ENCODE measurements around the gene HES4. TPM values are rescaled to one million over a fixed set of nuclear protein-coding genes. Genes with fewer than 3 reads are reported as not detected.

Gene HES4
- total and polyA plus RNA-seq, 2 of the 13 experiments (the other 11 are each of a cell fraction or from before 2014, with no cell fraction given), result 8.8 to 10.6 TPM

DNA sequence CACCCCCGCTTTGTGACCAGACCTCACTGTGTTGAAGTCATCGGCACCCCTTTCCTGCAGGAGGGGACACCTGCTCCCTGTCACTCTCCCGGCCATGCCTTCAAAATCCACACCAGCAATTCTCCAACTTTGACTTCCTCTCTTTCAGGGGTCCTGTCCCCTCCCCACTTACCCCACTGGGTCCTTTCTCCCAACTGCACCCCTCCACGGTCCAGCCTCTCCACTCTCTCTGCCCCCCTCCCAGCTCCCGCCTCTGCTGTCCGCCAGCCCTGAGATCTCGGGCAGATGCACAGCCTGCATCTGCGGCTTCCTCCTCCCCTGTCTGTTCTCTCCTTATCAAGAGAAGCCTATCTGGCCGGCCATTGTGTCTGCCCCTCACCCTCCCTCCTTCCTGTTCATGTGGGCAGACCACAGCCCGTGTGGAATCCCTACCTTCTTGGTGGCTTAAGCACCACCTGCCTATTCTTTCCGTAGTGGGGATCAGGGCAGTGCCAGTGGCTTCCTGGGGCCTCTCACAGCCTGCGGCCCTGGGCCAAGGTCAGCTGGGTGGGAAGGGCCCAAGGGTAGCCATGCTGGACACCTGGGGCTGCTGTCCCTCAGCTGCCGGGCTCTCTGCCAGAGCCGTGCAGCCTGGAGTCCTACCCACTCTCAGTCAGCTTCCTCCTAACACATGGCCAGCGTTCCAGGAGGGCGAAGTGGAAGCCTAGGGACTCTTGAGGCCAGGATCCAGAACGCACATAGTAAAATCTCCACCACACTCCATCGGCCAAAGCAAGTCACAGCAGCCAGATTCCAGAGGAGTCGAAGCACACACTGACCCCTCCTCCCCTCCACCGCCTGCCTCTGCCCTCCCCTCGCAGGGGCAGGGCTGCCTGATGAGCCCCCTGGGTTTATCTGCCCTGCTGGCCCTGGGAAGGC lies 5.1 kb upstream of the HES4 start (continued):
- TF ChIP-seq ZNF350 (CRISPR knock-in tag; IDR thresholded peaks at IDR 0.05; ENCODE audit: borderline replicate concordance, low read depth) (peak; percentile 18; the same call in 1 of the 2 replicates), KDM5B (CRISPR knock-in tag; IDR thresholded peaks at IDR 0.05; ENCODE audit: borderline replicate concordance) (no peak), ZNF142 (CRISPR knock-in tag; IDR thresholded peaks at IDR 0.05) (0 out of 2 replicates have a peak, but pooled peaks have one; percentile 16), ZSCAN31 (CRISPR knock-in tag; IDR thresholded peaks at IDR 0.05; ENCODE audit: low read depth) (no peak; the same call in 1 of the 2 replicates), YEATS4 (CRISPR knock-in tag; IDR thresholded peaks at IDR 0.05; ENCODE audit: borderline replicate concordance) (peak; percentile 25; the same call in 1 of the 2 replicates), BORCS8-MEF2B (CRISPR knock-in tag; IDR thresholded peaks at IDR 0.05) (0 out of 2 replicates have a peak, but pooled peaks have one; percentile 41), ZNF281 (CRISPR knock-in tag; IDR thresholded peaks at IDR 0.05; ENCODE audit: borderline replicate concordance) (no peak), ZNF672 (CRISPR knock-in tag; IDR thresholded peaks at IDR 0.05) (no peak), MXI1 (IDR thresholded peaks at IDR 0.05; ENCODE audit: borderline replicate concordance, low read depth, low read length) (peak; percentile 54; the same call in 1 of the 3 replicates), NFRKB (IDR thresholded peaks at IDR 0.05) (no peak), ZNF878 (CRISPR knock-in tag; IDR thresholded peaks at IDR 0.05) (no peak), ZNF746 (CRISPR knock-in tag; IDR thresholded peaks at IDR 0.05) (0 out of 2 replicates have a peak, but pooled peaks have one; percentile 54), SOX6 (IDR thresholded peaks at IDR 0.05) (no peak), SOX6 (CRISPR knock-in tag; IDR thresholded peaks at IDR 0.05) (peak; percentile 56; the same call in 1 of the 2 replicates), HDAC2 (CRISPR knock-in tag; IDR thresholded peaks at IDR 0.05) (no peak), CAMTA2 (CRISPR knock-in tag; IDR thresholded peaks at IDR 0.05; ENCODE audit: borderline replicate concordance) (no peak)
- TF ChIP-seq, protein P1, sequence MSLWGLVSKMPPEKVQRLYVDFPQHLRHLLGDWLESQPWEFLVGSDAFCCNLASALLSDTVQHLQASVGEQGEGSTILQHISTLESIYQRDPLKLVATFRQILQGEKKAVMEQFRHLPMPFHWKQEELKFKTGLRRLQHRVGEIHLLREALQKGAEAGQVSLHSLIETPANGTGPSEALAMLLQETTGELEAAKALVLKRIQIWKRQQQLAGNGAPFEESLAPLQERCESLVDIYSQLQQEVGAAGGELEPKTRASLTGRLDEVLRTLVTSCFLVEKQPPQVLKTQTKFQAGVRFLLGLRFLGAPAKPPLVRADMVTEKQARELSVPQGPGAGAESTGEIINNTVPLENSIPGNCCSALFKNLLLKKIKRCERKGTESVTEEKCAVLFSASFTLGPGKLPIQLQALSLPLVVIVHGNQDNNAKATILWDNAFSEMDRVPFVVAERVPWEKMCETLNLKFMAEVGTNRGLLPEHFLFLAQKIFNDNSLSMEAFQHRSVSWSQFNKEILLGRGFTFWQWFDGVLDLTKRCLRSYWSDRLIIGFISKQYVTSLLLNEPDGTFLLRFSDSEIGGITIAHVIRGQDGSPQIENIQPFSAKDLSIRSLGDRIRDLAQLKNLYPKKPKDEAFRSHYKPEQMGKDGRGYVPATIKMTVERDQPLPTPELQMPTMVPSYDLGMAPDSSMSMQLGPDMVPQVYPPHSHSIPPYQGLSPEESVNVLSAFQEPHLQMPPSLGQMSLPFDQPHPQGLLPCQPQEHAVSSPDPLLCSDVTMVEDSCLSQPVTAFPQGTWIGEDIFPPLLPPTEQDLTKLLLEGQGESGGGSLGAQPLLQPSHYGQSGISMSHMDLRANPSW (CRISPR knock-in tag; IDR thresholded peaks at IDR 0.05; ENCODE audit: borderline replicate concordance), result peak; percentile 72; the same call in 1 of the 2 replicates

Data from HepG2 (cell line).